Caki2 (cell line): ENCODE data around the gene RBM7. TPM values are rescaled to one million over a fixed set of nuclear protein-coding genes. Genes with fewer than 3 reads are reported as not detected.

Source experiments
- DNase-seq: peaks from one replicate; pipeline ENCODE4 v3.0.0-alpha.2; 2015; ENCODE audit warnings: low read depth
- in situ Hi-C: cut with HindIII; loops from 2 replicates; pipeline ENCODE4 v1.10.0; 2016; ENCODE audit warnings: low sequenced_read_pairs, low pct_unique_long_range_greater_than_20kb, mixed read lengths
- total RNA-seq: library from RNA; depleted of rRNA; stranded (reverse); fragments of >200 nt; shearing (Covaris generic); gene quantifications from 2 replicates; pipeline ENCODE4 v1.2.3, GENCODE V29; 2014; ENCODE audit warnings: low replicate concordance; rRNA removed

RBM7 gene, protein sequence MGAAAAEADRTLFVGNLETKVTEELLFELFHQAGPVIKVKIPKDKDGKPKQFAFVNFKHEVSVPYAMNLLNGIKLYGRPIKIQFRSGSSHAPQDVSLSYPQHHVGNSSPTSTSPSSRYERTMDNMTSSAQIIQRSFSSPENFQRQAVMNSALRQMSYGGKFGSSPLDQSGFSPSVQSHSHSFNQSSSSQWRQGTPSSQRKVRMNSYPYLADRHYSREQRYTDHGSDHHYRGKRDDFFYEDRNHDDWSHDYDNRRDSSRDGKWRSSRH
- total RNA-seq = 15.6 and 20.4 TPM in 2 replicates

DNA sequence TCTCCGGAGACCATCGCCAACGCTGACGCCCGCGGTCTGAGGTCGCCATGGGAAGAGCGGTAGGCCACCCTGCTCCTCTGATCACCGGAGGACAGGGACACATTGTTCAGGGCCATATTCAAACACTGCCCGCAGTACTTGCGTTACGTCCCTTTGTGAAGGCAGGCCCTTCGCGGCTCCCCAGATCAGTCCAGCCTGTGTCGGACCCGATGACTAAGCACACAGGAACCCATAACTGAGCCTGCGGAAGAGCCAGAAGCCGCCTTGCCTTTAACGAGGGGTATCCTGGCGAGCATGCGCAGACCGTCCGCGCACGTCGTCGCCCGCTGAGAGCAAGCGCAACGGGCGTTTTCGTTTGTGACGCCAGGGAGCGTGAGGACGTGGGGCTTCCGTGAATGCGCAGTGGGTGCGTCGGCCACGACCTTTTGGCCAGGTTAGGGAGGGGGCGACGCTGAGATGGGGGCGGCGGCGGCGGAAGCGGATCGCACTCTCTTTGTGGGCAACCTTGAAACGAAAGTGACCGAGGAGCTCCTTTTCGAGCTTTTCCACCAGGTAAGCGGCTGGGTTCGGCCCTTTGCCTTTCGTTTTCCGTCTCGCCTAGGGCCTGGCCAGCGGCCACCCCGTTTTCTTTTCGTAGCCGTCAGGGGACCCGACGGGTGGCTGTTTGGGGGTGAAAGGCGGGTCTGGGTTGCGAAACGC is at the start of gene RBM7, which contains the start of gene C11orf71:
TSS of gene RBM7 (plus strand) at position 451 of the 699 bp plus-strand sequence. CDS start at position 457, 6 bp downstream.
TSS of gene C11orf71 (minus strand) at position 296 of the 699 bp plus-strand sequence. CDS start at position 116, 180 bp downstream.
- DNase-seq = peak; percentile 94
- in situ Hi-C loops = no loop called here

- in situ Hi-C loops = no loop called here
- DNase-seq = no peak
These were observed 47.0 kb upstream of the RBM7 start for GRCh38 chr11:114353443-114353842.

DNA sequence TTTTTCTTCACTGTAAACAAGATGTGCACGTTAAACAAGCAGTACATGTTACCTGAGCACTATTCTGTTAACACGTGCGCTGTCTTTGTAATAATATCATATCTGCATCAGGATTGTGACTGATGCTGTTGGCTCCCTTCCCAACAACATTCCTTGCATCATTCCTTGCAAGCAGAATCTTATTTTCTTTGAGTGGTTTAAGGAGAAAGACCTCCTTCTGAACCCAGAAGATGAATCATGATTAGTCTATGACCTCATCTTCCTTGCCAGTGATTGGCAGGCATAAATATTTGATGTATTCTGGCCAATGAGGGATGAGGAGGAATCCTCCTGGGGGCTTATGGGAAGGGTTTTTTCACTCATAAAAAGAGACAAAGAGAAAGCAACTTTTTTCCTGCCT is 46.4 kb upstream of the RBM7 start:
- in situ Hi-C loops = no loop called here
- DNase-seq = peak; percentile 91

- no peak for DNase-seq
- in situ Hi-C loops = no loop called here
These were observed 41.8 kb upstream of the RBM7 start for GRCh38 chr11:114358716-114359115.

DNA sequence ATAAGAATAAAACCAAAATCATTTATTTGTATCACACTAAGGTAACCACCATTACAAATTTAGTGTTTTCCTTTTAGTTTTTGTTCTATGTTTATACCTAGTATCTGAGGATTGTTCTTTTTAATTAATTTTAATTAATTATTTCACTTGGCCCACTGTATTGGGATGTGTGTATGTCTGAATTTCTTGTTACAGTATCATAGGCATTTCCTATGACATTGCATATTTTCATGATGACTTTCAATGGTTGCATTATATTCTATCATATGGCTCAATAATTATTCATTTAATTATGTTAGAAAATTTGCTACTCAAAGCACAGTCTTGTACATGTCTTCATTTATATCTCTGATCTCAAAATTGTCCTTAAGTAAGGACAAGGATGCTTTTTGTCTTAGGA is 41.1 kb upstream of the RBM7 start:
- in situ Hi-C loops = no loop called here
- DNase-seq = no peak

DNA sequence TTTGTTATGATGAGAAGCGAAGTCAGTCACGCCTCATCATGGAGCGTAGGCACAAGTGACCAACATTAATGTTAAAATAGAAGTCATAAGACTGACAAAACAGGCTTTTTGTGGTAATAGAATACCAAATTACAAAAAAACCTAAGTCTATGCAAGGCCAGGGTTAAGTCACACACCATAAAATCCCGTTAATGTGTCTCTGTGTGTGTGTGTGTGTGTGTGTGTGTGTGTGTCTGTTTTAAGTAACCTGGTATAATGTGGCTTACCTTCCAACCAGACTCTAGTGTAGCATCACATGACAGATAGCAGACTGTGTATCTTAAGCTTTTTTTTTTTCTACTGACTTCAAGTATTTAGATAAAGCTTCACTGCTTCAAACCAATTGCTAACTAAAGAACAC is 38.1 kb upstream of the RBM7 start:
- no peak for DNase-seq
- in situ Hi-C loops = no loop called here

DNA sequence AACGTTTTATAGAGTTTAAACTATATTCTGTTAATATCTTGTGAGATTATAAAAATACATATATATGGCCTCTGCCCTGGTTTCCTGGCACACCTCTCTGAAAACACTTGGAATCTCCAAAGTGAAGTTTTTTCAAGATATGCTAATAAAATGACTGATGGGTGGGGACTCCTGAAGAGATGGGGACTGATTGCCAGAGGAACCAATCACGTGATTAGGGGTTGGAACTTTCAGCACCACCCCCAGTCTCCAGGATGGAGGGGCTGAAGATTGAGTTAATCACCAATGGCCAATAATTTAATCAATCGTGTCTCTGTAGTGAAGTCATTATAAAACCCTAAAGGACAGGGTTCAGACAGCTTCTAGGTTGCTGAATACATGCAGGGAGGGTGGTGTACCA is 37.5 kb upstream of the RBM7 start:
- in situ Hi-C loops = no loop called here
- DNase-seq = no peak

DNA sequence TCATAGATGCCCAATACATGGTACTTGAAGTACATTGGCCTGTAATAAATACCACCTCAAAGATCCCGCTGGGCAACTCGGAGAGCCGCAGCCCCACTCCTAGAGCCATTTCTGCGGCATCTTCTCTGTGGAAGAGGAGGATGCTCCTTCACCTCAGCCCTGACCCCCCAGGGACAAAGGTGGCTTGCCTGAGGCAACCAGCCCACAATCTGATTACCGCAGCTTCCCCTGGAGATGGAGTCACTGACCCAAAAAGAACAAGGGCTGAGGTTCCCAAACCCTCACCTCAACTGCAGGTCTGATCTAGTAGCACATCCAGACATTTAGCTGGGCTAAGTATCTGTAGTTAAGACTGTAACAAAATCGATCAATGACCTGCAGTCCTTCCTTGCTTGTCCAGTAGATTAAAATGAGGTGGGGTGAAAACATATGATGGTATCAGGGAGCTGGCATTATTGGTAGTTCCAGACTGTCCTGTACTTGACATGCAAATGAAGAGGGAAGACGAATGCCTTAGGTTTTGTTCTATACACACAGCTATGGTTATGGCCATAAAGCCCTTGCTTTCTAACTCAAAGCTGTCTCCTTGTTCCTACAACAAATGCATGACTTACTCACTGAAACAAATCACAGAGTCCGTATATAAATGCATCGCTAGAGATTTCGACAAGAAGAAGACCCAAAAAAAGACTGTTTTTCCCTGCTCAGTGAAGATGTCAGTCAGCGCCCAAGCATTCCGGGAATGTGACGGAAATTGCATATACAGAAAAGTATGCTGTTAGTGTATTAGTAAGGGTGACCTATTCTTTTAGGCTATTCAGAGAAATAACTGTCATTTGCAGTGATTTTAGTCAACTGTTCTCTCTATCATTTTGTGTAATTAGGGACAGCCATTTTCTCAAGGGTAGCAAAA is 33.9 kb upstream of the RBM7 start:
- in situ Hi-C loops = no loop called here
- DNase-seq = no peak

DNA sequence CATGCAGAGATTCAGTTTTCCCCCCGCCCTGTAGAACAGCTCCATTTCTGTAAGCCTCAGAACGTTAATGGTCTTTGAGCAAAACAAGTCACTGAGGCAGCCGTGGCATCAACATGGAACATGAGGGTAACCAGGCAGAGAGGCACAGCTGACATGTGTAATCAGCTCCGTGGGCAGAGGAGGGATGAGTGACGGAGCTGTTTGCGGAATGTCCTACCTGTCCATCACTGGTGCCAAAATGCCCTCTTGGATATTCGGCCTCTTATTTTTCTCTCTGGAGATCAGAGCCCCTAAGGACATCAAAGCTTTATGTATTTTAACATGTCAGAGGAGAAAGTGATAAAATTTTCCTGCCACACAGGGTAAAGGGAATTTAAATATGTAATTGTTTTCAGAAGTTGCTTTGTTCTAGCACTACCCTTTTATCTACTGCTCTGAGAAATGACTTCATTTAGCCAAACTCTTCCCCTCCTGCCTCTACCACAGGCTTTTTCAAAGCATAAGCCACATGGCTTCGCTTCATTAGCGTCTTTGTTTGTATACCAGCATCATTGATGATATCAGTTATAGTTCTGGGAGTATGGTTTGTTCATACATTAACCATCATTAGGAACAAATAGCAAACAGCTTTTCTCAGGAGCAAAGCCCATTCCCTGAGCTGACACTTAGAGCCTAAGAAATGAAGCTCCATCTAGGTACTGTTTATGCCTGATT is 33.1 kb upstream of the RBM7 start:
- DNase-seq = no peak
- in situ Hi-C loops = no loop called here

- in situ Hi-C loops = no loop called here
- no peak for DNase-seq
These were observed 31.4 kb upstream of the RBM7 start for GRCh38 chr11:114368918-114369680.

- DNase-seq = no peak
- in situ Hi-C loops = no loop called here
These were observed 25.4 kb upstream of the RBM7 start for GRCh38 chr11:114375052-114375451.

GRCh38 chr11:114377612-114378267 is 22.7 kb upstream of the RBM7 start:
- in situ Hi-C loops = no loop called here
- no peak for DNase-seq

- in situ Hi-C loops = no loop called here
- no peak for DNase-seq
These were observed 20.9 kb upstream of the RBM7 start for GRCh38 chr11:114379394-114380069.

DNA sequence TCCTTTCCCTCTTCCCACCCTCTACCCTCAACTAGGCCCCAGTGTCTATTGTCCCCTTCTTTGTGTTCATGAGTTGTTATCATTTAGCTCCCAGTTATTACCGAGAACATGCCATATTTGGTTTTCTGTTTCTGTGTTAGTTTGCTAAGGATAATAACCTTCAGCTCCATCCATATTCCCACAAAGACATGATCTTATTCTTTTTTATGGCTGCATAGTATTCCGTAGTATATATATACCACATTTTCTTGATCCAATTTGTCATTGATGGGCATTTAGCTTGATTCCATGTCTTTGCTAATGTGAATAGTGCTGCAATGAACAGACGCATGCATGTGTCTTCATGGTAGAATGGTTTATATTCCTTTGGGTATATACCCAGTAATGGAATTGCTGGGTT is 18.0 kb upstream of the RBM7 start:
- in situ Hi-C loops = no loop called here
- no peak for DNase-seq

- in situ Hi-C loops = no loop called here
- DNase-seq = no peak
These were observed 16.0 kb upstream of the RBM7 start for GRCh38 chr11:114384487-114384886.

DNA sequence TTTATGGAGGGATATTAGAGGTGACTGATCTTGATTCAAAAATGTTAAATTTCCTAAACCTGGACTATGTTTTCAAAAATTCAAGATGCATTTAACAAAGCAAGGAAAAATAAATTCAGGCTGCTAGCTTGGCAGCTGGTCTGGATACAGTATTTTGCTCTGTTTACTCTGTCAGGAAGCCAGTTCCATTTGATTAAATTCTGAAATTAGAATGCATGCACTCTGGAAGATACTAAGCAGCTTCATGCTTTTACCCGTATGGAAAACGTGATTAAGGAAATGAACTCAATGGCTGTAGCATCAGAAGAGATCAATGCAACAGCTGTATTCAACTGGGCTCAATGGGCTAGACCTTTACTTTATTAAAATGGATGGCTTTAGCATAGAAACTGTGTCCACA is 14.3 kb upstream of the RBM7 start:
- no peak for DNase-seq
- in situ Hi-C loops = no loop called here

GRCh38 chr11:114386545-114386944 is 13.9 kb upstream of the RBM7 start:
- in situ Hi-C loops = no loop called here
- DNase-seq = no peak
